ENCODE data around the gene SLC26A11. TPM values are rescaled to one million over a fixed set of nuclear protein-coding genes. Genes with fewer than 3 reads are reported as not detected.
"Not testable (repeated sequence)": the region's sequence is repeated elsewhere in the genome, so short reads cannot be mapped to it uniquely, and the experiment has no call there.

SLC26A11 gene
- total RNA-seq, 1 donor from 2014 or later, result 23.6 TPM

- TF ChIP-seq, protein P1, sequence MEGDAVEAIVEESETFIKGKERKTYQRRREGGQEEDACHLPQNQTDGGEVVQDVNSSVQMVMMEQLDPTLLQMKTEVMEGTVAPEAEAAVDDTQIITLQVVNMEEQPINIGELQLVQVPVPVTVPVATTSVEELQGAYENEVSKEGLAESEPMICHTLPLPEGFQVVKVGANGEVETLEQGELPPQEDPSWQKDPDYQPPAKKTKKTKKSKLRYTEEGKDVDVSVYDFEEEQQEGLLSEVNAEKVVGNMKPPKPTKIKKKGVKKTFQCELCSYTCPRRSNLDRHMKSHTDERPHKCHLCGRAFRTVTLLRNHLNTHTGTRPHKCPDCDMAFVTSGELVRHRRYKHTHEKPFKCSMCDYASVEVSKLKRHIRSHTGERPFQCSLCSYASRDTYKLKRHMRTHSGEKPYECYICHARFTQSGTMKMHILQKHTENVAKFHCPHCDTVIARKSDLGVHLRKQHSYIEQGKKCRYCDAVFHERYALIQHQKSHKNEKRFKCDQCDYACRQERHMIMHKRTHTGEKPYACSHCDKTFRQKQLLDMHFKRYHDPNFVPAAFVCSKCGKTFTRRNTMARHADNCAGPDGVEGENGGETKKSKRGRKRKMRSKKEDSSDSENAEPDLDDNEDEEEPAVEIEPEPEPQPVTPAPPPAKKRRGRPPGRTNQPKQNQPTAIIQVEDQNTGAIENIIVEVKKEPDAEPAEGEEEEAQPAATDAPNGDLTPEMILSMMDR (conservative IDR thresholded peaks at IDR 0.05), result no peak
- no peak overlapping the region for H3K27ac Mint-ChIP-seq
- no peaks in the 10 kb centered on the region for H3K27me3 Mint-ChIP-seq
- H3K9me3 Mint-ChIP-seq, result no peaks in the 10 kb centered on the region
- H3K4me3 Mint-ChIP-seq, result no peak overlapping the region
- H3K36me3 Mint-ChIP-seq, result peaks cover 15% of the 10 kb centered on the region
- H3K4me1 Mint-ChIP-seq (ENCODE audit: unreplicated experiment), result no peaks in the 10 kb centered on the region
- no peak for DNase-seq (ENCODE audit: extremely low spot score, unreplicated experiment)
Measured at GRCh38 chr17:80294653-80295052, 74.4 kb downstream of the SLC26A11 start.

DNA sequence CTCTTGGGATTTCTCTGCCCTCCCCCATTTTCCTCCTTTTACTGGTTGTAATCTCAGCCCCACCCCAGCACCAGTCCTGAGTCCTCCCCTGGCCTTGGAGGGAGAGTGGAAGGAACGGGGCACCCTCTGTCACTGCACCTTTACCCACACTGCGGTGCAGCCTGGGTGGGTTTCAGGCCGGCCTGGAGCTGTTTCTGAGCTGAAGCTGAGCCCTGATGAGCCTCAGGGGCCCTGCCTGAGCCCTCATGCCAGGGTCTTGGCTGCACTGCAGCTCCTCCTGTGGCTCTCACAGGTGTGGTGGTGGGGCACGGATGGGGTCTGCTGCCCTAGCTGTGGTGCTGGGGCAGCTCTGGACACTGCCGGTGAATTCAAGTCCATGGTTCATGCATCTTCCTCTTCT is 74.9 kb downstream of the SLC26A11 start:
- TF ChIP-seq, protein P1 (conservative IDR thresholded peaks at IDR 0.05), result no peak
- DNase-seq (ENCODE audit: extremely low spot score, unreplicated experiment), result no peak
- Mint-ChIP-seq H3K27me3 (no peaks in the 10 kb centered on the region), H3K4me3 (no peak overlapping the region), H3K27ac (no peak overlapping the region), H3K4me1 (ENCODE audit: unreplicated experiment) (no peaks in the 10 kb centered on the region), H3K36me3 (peaks cover 17% of the 10 kb centered on the region), H3K9me3 (no peaks in the 10 kb centered on the region)

GRCh38 chr17:80295559-80295958 is 75.3 kb downstream of the SLC26A11 start:
- no peaks in the 10 kb centered on the region for H3K27me3 Mint-ChIP-seq
- TF ChIP-seq, protein P1 (conservative IDR thresholded peaks at IDR 0.05), result no peak
- H3K27ac Mint-ChIP-seq, result no peak overlapping the region
- no peaks in the 10 kb centered on the region for H3K4me1 Mint-ChIP-seq (ENCODE audit: unreplicated experiment)
- H3K36me3 Mint-ChIP-seq, result peaks cover 17% of the 10 kb centered on the region
- no peak for DNase-seq (ENCODE audit: extremely low spot score, unreplicated experiment)
- H3K4me3 Mint-ChIP-seq, result no peak overlapping the region
- no peaks in the 10 kb centered on the region for H3K9me3 Mint-ChIP-seq

DNA sequence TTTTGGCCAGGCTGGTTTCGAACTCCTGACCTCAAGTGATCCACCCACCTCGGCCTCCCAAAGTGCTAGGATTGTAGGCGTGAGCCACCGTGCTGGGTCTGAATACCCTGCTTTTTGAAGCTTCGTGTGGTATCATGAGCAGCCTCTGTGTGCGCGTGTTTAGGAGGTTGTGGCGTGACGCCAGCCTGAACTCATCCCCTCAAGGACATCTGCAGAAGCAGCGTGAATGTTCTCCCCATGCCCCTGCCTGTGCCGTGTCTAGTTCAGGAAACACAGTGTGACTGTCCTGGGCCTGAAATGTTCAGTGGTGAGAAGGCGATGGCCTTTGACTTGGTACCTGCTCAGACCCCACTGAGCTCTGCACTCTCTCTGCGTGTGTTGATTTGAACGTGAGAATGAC is 76.0 kb downstream of the SLC26A11 start:
- Mint-ChIP-seq H3K36me3 (peaks cover 21% of the 10 kb centered on the region), H3K4me1 (ENCODE audit: unreplicated experiment) (no peaks in the 10 kb centered on the region), H3K4me3 (no peak overlapping the region), H3K9me3 (no peaks in the 10 kb centered on the region), H3K27me3 (no peaks in the 10 kb centered on the region), H3K27ac (no peak overlapping the region)
- no peak for DNase-seq (ENCODE audit: extremely low spot score, unreplicated experiment)
- TF ChIP-seq, protein P1 (conservative IDR thresholded peaks at IDR 0.05), result no peak

DNA sequence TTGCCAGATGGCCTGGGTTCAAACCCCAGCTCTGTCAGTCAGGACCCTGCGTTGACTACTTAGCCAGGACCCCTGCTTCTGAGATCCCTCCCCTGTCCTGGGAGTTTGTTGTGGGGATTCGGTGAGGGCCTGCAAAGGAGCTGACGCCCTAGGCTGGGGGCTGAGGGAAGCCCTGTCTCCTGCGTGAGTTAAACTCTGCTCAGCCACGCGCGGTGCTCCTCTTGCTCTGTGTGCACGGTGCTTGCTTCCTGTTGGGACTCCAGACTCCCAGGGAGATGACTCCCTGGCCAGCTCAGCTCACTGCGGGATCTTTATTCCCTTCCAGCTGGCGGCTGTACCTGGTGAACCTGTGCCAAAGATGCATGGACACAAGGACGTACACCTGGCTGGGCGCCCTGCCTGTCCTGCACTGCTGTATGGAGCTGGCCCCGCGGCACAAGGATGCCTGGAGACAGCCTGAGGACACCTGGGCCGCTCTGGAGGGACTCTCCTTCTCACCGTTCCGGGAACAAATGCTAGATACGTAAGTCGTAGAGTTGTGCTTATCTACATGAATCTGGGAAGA is 77.9 kb downstream of the SLC26A11 start:
- H3K4me1 Mint-ChIP-seq (ENCODE audit: unreplicated experiment), result no peaks in the 10 kb centered on the region
- H3K9me3 Mint-ChIP-seq, result peaks cover 4% of the 10 kb centered on the region
- no peak overlapping the region for H3K4me3 Mint-ChIP-seq
- no peaks in the 10 kb centered on the region for H3K27me3 Mint-ChIP-seq
- TF ChIP-seq, protein P1 (conservative IDR thresholded peaks at IDR 0.05), result no peak
- no peak for DNase-seq (ENCODE audit: extremely low spot score, unreplicated experiment)
- H3K36me3 Mint-ChIP-seq, result peaks cover 20% of the 10 kb centered on the region
- H3K27ac Mint-ChIP-seq, result no peak overlapping the region

DNA sequence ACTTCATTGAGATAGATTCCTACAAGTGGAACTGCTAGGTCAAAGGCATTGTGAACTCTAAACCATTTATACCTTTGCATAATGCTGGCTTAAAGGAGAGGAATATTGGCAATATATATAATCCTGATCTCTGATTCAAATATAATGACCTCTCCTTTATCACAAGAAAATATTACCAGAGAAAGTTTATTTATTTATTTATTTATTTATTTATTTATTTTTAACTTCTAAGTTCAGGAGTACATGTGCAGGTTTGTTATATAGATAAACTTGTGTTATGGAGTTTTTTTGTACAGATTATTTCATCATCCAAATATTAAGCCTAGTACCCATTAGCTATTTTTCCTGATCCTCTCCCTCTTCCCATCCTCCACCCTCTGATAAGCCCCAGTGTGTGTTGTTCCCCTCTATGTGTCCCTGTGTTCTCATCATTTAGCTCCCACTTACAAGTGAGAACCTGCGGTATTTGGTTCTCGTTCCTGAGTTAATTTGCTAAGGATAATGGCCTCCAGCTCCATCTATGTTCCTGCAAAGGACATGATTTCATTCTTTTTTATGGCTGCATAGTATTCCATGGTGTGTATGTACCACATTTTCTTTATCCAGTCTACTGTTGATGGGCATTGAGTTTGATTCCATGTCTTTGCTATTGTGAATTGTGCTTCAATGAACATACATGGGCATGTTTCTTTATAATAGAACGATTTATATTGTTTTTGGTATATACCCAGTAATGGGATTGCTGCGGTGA is 79.3 kb downstream of the SLC26A11 start:
- not testable (repeated sequence) for H3K4me1 Mint-ChIP-seq (ENCODE audit: unreplicated experiment); H3K4me3 Mint-ChIP-seq; H3K27ac Mint-ChIP-seq; H3K27me3 Mint-ChIP-seq; H3K9me3 Mint-ChIP-seq; DNase-seq (ENCODE audit: extremely low spot score, unreplicated experiment)
- H3K36me3 Mint-ChIP-seq, result peaks cover 21% of the 10 kb centered on the region

GRCh38 chr17:80300756-80301155 is 80.5 kb downstream of the SLC26A11 start:
- not testable (repeated sequence) for H3K9me3 Mint-ChIP-seq; H3K27me3 Mint-ChIP-seq; DNase-seq (ENCODE audit: extremely low spot score, unreplicated experiment); H3K4me3 Mint-ChIP-seq; H3K27ac Mint-ChIP-seq; H3K4me1 Mint-ChIP-seq (ENCODE audit: unreplicated experiment)
- peaks cover 25% of the 10 kb centered on the region for H3K36me3 Mint-ChIP-seq

All from type B pancreatic cell (in vitro differentiated cells).